AG20443 (cell line): ENCODE measurements around the gene SCN2A.

Experiments
- DNase-seq: peaks from one replicate; pipeline ENCODE4 v3.0.0; 2012; ENCODE audit warnings: low spot score, mixed read lengths

The SCN2A gene

GRCh38 chr2:165420231-165420630, 181.0 kb downstream of the SCN2A start:
- DNase-seq: no peak

- DNase-seq: no peak
Observed at GRCh38 chr2:165423081-165423480, 183.9 kb downstream of the SCN2A start.

- DNase-seq: no peak
Observed at GRCh38 chr2:165425556-165425955, 186.3 kb downstream of the SCN2A start.

GRCh38 chr2:165427686-165428085, 188.5 kb downstream of the SCN2A start:
- no peak for DNase-seq

GRCh38 chr2:165428926-165429325, 189.7 kb downstream of the SCN2A start:
- DNase-seq: no peak

GRCh38 chr2:165431014-165431413, 191.8 kb downstream of the SCN2A start:
- DNase-seq: no peak

- no peak for DNase-seq
Observed at GRCh38 chr2:165432234-165432966, 193.2 kb downstream of the SCN2A start.

GRCh38 chr2:165434865-165435496, 195.8 kb downstream of the SCN2A start:
- DNase-seq: no peak

GRCh38 chr2:165435611-165436010, 196.4 kb downstream of the SCN2A start:
- DNase-seq: no peak

- no peak for DNase-seq
Observed at GRCh38 chr2:165436559-165436958, 197.3 kb downstream of the SCN2A start.

GRCh38 chr2:165440367-165440766, 201.2 kb downstream of the SCN2A start:
- DNase-seq: peak; percentile 66
